COLO668 (cell line): Measurements from ENCODE around the gene TNFRSF18.

Source experiments
- DNase-seq: peaks from one replicate; lab custom pipeline; 2025; ENCODE audit not compliant: unreplicated experiment; lab: John Stamatoyannopoulos, UW

The TNFRSF18 gene

DNA sequence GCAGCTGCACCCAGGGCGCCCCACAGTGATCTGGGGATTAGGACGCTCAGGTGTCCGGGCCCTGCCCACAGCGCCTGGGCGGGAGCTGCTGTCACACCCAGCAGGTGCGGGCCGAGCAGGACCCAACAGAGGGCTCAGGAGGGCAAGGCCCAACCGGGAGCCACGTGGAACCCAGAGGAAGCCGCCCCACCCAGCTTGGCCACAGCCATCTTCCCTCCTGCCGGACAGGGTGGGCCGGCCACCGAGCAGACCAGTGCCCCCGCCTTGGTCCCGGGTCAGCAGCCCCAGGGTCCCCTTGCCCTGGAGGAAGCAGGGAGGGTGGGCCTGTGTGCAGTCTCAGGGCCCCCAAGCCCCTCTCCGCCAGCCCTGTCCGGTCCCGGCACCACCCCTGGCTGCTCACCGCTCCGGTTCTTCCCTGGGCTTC, 39.0 kb downstream of the TNFRSF18 start:
- peak; percentile 98 for DNase-seq

DNA sequence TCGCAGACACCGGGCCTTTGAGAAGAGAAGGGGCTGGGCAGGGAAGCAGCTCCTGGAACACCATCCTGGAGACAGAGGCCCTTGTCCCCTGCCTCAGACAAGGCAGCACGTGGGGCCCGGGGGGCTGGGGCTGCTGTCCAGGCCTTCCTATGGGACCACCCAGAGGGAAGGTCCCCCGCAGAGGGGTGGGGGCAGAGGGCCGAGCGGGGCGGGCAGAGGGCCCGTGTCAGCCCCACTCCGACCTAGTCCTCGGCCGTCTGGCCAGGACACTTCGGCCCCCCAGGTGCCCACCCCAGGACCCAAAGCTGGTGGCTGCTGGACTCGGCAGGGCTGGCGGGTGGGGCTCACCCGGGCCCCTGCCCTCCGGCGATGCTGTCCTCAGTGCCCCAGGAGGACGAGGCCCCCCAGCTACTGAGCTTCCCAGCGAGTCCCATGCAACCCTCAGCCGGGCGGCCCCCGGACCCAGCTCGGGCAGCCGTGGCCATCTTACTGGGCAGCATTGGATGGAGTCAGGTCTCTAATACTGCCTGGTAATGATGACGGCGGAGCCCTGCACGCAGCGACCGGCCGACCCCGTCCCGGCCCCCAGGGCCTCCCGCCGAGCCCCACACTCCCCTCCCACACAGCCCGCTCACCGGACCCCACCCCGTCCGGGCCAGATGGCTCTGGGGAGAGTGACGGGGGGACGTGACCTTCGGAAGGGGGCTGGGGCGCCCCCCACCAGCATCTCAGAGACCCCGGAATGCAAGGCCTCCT, 39.6 kb downstream of the TNFRSF18 start:
- DNase-seq: peak; percentile 85

DNA sequence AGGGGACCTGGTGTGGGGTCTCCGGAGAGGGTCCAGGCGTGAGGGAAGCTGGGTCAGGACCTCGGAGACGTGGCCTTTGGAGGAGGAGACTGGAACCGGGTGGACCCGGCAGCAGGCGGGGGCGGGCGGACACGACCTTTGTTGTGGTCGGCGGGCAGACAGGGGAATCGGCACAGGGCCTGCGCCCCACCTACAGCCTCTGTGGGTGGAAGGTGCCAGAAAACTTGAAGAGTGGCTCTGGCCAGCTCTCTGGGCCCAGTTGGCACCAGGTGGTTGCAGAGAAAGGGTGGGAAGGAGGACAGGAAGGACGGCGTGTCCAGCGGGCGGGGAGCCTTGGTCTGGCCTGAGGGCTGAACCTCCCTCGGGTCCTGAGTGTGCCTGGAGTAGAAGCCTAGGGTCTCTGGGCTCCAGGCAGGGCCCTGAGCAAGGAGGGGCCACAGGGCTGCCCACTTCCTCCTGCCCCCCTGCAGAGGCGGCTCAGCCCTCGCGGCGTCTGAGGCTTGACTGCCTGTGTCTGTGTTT, 40.4 kb downstream of the TNFRSF18 start:
- DNase-seq: peak; percentile 76

DNA sequence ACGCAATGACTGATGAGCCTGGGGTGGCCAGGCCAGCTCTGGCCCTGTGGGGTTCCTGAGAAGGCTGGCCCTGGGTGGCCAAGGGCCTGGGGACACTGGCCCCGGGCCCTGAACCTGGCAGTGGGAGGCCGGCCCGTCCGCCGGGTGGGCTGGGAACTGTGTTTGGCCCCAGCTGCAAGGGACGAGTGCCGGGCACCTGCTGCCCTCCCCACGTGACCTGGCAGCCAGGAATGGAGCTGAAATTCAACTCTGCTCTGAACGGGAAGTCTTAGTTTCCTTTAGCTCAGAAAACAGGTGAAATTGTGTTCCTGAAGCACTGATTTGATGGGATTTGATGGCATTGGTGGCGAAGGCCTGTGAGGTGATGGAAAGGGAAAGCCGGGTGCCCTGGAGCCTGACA, 40.9 kb downstream of the TNFRSF18 start:
- DNase-seq: peak; percentile 79

DNA sequence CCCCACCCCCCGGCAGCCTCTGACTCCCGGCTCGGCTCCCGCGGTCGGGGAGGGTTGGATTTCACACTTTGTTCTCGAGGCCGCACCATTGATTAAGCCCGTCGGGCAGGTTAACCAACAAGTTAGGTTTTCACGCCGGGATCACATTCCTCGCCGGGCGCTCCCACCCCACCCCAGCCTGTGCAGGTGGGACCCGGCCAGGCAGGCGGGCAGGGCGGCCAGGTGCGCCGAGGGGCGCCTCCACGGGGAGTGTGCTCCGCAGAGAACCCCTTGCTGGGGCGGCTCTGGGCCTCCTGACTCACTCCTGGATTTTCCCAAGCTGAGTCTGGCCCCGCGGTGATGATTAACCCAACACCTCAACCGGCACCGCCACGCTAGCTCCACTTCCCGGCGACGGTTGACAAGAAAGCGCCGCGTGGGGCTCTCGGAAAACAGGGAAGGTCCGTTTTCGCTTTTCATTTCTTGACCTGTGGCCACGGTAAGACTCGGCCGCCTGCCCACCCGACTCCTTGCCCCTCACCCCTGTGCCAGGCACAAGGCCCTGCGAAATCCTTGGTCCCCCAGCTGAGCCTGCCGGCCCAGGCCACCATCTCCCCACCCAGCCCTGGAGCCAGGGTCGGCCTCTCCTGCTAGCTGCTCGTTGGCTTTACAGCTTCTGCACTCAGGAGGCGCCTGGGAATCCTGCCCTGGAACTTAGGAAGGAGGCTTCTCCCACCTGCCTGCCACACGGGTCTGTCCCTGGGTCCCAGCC, 41.5 kb downstream of the TNFRSF18 start:
- peak; percentile 96 for DNase-seq

DNA sequence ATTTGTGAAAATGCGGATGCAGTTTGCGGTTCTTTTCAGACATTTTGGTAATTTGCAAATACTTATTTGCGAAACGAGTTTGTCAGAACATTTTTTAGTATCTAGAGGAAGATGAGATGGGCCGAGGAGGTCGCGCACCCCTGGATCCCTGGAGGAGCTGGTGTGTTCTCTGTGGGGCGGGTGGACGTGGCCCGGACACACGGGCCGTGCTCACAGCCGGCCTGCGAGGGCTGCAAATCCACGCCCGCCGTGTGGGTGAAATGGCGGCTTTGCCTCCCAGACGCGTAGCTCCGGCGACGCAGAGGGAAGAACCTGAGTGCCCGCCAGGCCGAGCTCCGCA, 42.1 kb downstream of the TNFRSF18 start:
- no peak for DNase-seq

DNA sequence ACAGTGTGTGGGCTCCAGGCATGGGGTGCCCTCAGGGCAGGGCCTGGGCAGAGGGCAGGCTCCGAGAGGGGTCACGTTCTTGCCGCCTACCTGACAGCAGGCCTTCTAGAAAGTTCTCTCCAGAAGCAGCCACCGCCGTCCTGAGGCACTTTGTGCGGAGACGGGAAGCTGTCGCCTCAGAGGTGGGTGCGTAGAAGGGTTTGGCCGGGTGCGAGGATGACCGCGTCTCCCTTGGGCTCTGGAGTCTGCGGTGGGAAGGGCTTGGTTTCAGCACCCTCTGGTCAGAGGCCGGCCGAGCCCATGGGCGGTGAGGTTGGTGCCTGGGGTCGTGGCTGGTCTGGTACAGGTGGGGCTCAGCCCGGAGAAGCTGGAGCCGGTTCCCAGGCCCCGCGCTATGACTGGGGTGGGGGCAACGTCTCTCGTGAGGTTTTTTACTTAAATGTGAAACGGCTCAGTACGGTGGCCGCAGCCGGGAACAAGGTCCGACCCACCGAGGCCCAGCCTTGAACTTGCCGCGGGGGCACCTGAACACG, 42.8 kb downstream of the TNFRSF18 start:
- no peak for DNase-seq

DNA sequence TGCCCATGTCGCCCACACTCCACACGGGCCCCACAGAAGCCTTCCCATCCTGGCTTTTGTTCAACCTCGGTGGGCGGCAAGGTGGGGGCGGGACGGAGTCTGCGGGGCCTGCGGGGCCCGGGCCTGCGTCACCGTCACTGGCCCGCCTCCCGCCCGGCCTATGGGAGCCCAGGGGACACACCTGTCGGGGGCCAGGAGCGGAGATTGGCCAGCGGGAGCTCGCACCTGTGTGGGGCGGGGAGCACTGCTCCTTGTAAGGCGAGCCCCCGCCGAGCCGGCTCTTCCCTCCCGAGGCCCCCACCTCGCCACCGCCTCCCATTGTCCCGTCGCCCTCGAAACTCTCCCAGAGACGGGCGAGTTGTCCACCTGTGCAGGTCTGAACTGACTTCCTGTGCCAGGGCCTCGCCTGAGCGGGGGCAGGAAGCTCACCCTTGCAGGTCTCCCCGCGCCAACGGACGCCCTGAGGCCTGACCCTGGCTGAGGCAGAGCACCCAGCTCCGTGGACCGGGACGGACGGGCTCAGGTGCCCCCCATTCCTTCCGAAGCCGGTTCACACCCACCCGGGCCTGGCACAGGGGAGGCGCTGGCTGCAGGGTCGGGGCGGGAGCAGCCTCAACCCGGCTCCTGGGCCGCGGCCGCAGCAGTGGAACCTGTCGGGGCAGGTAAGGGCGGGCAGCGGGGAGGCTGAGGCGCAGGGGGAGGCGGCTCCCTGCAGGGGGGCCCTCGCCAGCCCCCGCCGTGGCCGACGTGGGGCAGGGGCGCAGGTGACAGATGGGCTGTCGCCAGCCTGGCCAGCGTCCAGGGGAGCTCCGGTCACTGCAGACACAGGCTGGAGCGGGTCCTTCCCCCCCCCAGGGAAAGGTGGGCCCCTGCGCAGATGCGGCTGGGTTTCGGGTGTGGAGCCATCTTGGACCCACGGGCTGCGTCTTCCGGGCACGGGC, 43.5 kb downstream of the TNFRSF18 start:
- DNase-seq: peak; percentile 100

DNA sequence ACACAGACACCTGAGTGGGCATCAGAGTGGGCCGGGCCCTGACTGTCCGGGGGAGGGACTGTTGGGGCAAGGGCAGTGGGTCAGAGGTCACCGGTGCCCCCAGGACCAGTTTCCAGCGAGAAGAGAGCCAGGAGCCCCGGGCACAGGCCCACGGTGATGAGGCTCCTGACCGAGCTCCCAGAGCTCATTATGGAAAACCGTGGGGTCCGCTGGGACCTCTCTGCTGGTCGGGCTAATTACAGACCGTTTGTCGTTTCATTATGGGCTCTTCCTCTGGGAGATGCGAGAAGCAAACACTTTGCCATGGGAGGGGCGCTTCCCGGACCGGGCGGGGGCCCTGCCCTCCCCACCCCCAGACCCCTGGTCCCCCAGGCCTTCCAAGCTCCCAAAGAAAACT, 44.7 kb downstream of the TNFRSF18 start:
- DNase-seq: no peak

DNA sequence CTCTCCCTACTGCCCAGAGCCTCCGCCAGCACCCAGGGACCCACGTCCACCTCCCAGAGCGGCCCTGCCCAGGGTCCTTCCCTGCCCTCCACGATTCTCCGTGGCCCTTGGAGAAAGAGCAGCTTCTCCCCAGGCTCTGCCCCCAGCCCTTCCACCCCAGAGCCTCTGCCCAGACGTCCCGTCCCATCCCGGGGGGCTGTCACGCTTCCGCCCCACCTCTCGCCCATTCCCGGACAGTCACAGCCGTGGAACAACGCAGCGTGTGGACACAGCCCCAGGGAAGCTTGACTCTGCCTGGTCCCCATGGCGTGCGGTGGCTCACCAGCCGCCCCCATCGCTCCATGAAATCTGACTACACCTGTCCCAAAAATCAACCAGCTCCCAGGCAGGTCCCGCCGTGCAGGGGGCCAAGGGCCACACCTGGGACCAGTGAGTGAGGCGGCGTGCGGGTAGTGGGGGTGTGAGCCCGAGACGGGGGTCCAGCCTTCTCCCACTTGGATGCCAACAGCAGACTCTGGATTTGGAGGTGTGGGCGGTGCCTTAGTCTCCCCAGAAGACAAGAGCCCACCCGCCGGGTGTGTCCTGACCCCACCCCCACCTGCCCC, 45.2 kb downstream of the TNFRSF18 start:
- DNase-seq: no peak

DNA sequence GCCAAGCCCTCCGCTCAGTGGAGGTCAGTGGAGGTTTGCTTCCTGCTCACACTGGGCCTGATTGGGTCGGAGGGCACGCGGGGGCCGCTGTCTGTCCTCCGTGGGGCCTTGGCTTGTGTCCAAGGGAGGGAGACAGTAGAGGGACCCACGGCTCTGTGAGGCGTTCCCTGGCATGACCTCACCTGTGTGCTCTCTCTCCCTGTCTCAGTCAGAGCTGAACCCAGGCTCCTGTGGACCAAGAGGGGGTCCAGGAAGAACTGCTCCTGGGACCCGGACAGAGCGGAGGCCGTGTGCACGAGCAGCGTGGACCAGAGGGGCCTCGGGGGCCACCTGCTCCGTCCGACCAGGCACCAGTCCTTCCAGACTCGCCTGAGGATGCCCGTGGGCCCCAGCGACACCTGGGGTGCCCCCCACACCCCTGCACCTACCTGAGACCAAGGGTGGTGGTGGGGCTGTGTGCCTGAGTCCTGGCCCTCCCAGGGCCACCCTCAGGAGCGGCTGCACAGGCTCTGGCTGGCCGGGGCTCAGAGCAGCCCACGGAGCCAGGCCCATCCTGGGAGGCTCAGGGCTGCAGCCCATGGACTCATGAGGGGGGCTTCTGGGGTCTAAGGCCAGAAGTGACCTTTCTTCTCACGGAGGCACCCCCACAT, 46.0 kb downstream of the TNFRSF18 start:
- DNase-seq: no peak

DNA sequence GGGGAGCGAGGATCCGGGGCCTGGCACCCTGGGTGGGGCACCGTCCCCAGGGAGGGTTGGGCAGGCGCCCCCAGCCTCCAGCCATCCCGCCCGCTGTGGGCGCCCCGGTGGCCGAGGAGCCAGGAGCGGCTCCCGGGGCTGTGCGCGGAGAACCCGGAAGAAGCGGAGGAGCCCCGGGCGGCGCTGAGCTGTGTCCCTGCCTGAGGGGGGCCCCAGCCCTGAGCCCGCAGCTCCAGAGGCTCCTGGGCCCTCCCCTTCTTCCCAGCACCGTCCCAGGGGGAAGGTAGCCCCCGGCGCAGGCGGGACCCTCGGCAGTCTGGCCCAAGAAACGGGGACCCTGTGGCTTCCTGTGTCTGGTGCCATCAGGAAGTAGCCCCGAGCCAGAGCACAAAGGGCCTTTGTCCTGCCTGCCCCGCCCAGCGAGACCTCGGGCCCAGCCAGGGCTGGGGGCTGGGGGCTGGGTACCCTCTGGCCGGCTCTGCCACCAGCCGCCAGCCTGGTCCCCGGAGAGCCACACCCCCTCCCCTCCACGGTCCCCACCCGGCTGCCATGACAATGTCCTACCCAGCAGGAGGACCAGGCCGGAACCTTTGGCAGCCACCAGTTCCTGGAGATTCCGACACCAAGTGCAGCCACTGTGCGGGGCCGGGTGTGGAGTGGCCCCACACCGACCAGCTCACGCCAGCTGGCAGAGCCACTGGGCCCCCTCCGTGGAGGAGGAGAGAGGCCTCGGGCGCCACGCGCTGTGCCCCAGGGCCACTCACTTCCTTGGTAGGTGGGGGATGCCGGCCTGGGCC, 48.3 kb downstream of the TNFRSF18 start:
- DNase-seq: peak; percentile 94

DNA sequence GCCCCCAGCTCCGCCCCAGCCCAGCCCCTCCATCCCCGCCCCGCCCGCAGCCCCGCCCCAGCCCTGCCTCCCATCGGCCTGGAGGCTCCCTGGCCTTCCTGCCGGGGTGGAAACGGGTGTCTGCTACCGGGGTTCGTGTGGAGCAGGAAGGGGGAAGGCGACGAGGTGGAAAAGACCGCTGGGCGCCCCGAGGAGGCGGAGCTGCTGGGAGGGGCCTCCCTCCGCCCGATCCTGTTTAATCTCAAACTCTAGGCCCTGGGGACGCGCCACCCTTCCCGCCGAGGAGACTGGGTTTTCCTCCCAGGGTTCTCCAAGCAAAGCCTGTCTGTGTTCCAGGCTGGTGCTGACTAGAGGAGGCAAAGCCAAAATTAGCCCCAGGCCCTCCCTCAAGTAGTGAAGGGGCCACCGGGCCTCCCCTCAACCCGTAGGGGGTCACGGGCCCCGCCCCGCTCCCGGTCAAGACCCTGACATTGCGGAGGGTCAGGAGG, 48.9 kb downstream of the TNFRSF18 start:
- peak; percentile 98 for DNase-seq

DNA sequence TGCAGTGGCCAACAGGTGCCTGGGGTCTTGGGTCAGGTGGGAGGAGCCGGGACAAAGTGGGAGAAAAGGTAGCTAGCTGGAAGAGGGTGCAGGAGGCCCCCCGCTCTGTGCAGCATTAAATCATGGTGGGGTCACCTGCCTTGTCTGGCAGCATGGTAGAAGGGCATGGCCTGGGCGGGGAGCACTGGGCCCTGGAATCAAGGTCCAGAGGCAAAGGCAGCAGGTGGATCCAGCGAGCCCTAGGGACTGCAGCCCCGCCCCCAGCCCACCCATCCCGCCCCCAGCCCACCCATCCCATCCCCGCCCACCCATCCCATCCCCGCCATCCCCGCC, 49.4 kb downstream of the TNFRSF18 start:
- DNase-seq: no peak

DNA sequence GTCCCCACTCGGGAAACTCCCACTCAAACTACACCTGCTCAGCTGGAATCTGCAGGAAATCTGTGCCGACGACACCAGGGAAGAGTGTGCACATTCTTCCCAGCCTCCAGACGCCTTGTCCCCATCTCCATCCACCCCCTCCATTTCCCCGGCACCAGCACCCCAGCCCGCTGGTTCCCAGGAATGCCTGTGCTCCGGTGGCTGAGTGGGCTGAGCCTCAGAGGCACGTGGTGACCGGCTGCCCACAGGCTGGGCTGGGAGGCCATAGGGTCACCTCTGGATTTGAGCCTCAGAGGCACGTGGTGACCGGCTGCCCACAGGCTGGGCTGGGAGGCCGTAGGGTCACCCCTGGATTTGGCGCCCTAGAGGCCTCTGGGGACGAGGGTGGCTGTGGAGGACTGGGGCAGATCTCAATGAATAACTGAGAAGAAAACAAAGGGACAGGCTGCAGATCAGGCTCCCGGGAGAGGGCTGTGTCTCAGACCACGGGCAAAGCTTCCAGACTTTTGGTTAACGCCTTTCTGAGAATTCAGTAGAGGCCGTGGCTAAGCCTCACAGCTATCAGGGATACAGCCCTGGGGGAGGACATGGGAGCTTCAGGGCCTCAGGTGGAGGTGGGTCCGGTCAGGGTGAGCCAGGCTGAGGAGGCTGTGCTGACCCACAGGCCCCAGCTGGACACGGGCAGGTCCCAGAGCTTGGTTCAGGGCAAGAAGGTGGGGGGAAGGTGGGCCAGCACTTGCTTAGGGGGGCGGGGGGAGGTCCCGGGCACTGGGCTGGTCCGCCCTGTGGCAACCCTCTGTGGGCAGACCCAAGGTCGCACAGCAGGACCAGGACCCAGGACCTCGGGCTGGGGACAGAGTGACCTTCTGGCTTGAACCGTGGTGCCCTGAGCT, 50.0 kb downstream of the TNFRSF18 start:
- no peak for DNase-seq

DNA sequence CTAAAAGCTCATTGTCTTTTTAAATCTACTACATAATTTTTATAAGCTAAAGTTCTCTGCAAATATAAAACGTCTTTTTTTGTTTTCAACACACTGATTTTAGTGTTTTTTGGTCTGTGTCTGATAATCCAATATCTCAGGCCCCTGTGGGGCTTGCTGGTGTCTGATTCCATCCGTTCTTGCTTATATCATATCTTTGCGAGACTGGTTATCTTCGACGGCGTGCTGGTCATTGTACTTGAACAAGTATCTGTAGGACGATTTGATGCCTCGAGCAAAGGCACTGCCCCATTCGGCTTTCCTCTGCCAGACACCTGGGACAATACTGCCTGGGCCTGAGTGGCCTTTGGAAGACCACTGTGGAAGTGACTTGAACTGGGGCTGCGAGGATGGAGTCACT, 51.1 kb downstream of the TNFRSF18 start:
- no peak for DNase-seq

DNA sequence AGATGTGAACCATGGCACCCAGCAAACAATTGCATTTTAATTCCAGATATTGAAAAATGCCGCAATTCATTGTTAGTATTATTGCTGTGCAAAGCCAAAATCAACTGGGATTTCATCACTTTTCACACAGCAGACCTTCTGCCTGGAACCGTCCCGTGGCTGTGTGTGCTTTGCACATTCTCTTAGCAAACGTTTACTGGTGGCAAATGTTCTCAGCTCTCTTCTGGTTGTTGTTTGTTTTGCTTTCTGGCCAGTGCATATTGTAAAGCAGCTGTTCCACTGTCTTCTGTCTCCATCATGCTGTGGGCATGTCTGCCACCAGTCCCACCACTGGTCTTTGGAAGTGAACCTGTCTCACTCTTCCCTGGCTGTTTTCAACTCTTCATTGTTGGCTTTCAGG, 52.5 kb downstream of the TNFRSF18 start:
- no peak for DNase-seq
